Fibroblast of lung (primary cell): Measurements from ENCODE around the gene TECPR2.

Experiments
- EZH2 ChIP-seq: IDR thresholded peaks from 2 replicates; pipeline ENCODE4 v1.5.1; 2012; ENCODE audit warnings: low read length, control low read depth, mild to moderate bottlenecking; ENCODE audit errors: missing control alignments
- TF ChIP-seq, protein P1 (sequence below), 2 donors: IDR thresholded peaks in 1 of 2; conservative IDR thresholded peaks in 1 of 2; 1 replicate in 1 of 2; 2 replicates in 1 of 2; pipeline ENCODE4 v1.5.1; 2011 to 2012; ENCODE audit warnings: low read length in 2 of 2, control low read depth in 1 of 2, inconsistent platforms in 1 of 2, low read depth in 1 of 2, mild to moderate bottlenecking in 1 of 2

- TF ChIP-seq, protein P1, sequence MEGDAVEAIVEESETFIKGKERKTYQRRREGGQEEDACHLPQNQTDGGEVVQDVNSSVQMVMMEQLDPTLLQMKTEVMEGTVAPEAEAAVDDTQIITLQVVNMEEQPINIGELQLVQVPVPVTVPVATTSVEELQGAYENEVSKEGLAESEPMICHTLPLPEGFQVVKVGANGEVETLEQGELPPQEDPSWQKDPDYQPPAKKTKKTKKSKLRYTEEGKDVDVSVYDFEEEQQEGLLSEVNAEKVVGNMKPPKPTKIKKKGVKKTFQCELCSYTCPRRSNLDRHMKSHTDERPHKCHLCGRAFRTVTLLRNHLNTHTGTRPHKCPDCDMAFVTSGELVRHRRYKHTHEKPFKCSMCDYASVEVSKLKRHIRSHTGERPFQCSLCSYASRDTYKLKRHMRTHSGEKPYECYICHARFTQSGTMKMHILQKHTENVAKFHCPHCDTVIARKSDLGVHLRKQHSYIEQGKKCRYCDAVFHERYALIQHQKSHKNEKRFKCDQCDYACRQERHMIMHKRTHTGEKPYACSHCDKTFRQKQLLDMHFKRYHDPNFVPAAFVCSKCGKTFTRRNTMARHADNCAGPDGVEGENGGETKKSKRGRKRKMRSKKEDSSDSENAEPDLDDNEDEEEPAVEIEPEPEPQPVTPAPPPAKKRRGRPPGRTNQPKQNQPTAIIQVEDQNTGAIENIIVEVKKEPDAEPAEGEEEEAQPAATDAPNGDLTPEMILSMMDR (conservative IDR thresholded peaks at IDR 0.05 in 1 of 2, IDR thresholded peaks at IDR 0.05 in 1 of 2; ENCODE audit: low read depth in 1 of 2, low read length in 2 of 2) = no peak
- no peak for TF ChIP-seq EZH2
These were observed 54.3 kb downstream of the TECPR2 start for GRCh38 chr14:102417001-102417431.
